ENCODE measurements around the gene RFX5. TPM values are rescaled to one million over a fixed set of nuclear protein-coding genes. Genes with fewer than 3 reads are reported as not detected.

The RFX5 gene
- total RNA-seq, 1 donor from 2014 or later: 262 TPM

GRCh38 chr1:151371370-151372057 lies 24.5 kb upstream of the RFX5 start:
- no peak overlapping the region for H3K27ac Mint-ChIP-seq
- POLR2A ChIA-PET: interaction anchor here (0.6 to 0.7 kb wide), 2 partner anchors 14 to 27 kb away, joined by 3 to 4 read pairs; no protein-coding TSS in a partner anchor
- no peak overlapping the region for H3K4me3 Mint-ChIP-seq
- no peaks in the 10 kb centered on the region for H3K9me3 Mint-ChIP-seq
- intact Hi-C loops (cut with micrococcal nuclease): no loop called here
- ATAC-seq (ENCODE audit: low read depth) (no peak), DNase-seq (no peak)
- no peak for TF ChIP-seq CTCF (IDR thresholded peaks at IDR 0.05)
- CTCF ChIA-PET: no interaction called here
- H3K4me1 Mint-ChIP-seq: no peaks in the 10 kb centered on the region
- H3K27me3 Mint-ChIP-seq: no peaks in the 10 kb centered on the region
- no peaks in the 10 kb centered on the region for H3K36me3 Mint-ChIP-seq (ENCODE audit: low read depth)

GRCh38 chr1:151370211-151370911 lies 23.3 kb upstream of the RFX5 start:
- intact Hi-C loops (cut with micrococcal nuclease): no loop called here
- no peak for ATAC-seq (ENCODE audit: low read depth)
- no peak for DNase-seq
- CTCF ChIA-PET: no interaction called here
- Mint-ChIP-seq H3K36me3 (ENCODE audit: low read depth) (no peaks in the 10 kb centered on the region), H3K27ac (no peak overlapping the region), H3K4me3 (no peak overlapping the region), H3K4me1 (no peaks in the 10 kb centered on the region), H3K27me3 (no peaks in the 10 kb centered on the region), H3K9me3 (no peaks in the 10 kb centered on the region)
- TF ChIP-seq CTCF (IDR thresholded peaks at IDR 0.05): no peak
- POLR2A ChIA-PET: interaction anchor here (0.5 to 1.1 kb wide), 2 partner anchors 34 to 43 kb away, joined by 3 to 4 read pairs; partner anchors contain the start of gene PI4KB

- Mint-ChIP-seq H3K4me1 (no peaks in the 10 kb centered on the region), H3K27me3 (no peaks in the 10 kb centered on the region), H3K4me3 (no peak overlapping the region), H3K27ac (no peak overlapping the region), H3K9me3 (no peaks in the 10 kb centered on the region), H3K36me3 (ENCODE audit: low read depth) (no peaks in the 10 kb centered on the region)
- no peak for DNase-seq
- CTCF ChIA-PET: interaction anchor here (1.0 kb wide), 1 partner anchor 29 kb away, joined by 3 read pairs; no protein-coding TSS in a partner anchor
- no peak for ATAC-seq (ENCODE audit: low read depth)
- intact Hi-C loops (cut with micrococcal nuclease): no loop called here
- POLR2A ChIA-PET: interaction anchor here (1.1 kb wide), 1 partner anchor 43 kb away, joined by 4 read pairs; the partner anchor contains the start of gene PI4KB
- TF ChIP-seq CTCF (IDR thresholded peaks at IDR 0.05): no peak
These were observed 22.6 kb upstream of the RFX5 start for GRCh38 chr1:151369621-151370048.

- Mint-ChIP-seq H3K4me3 (no peak overlapping the region), H3K4me1 (no peaks in the 10 kb centered on the region), H3K27me3 (no peaks in the 10 kb centered on the region), H3K27ac (no peak overlapping the region), H3K9me3 (no peaks in the 10 kb centered on the region), H3K36me3 (ENCODE audit: low read depth) (no peaks in the 10 kb centered on the region)
- intact Hi-C loops (cut with micrococcal nuclease): no loop called here
- ChIA-PET POLR2A (no interaction called here), CTCF (interaction anchor here (1.0 kb wide), 1 partner anchor 28 kb away, joined by 3 read pairs; no protein-coding TSS in a partner anchor)
- no peak for TF ChIP-seq CTCF (IDR thresholded peaks at IDR 0.05)
- no peak for DNase-seq
- ATAC-seq (ENCODE audit: low read depth): no peak
These were observed 22.2 kb upstream of the RFX5 start for GRCh38 chr1:151369302-151369610.

Data from activated B cell treated with CpG ODN at 0.5 μM for 24 hours (primary cell).